Uterus (tissue), 4 donors: ENCODE data around the gene MGAT4A. TPM values are rescaled to one million over a fixed set of nuclear protein-coding genes. Genes with fewer than 3 reads are reported as not detected.
A peak's percentile ranks its signal among the peaks of the same experiment; 100 is the strongest.

Experiments used
- DNase-seq, 2 donors: peaks; one replicate each; pipeline ENCODE4 v3.0.0-alpha.2; 2019 to 2020
- H3K27ac ChIP-seq, 2 donors: fragments of 200-600 bp; sonication (generic); 1 replicate in 1 of 2; 2 replicates in 1 of 2; pipeline ENCODE4 v1.5.1; 2016 to 2018
- H3K27me3 ChIP-seq, 2 donors: fragments of 200-600 bp; sonication (generic); one replicate each; pipeline ENCODE4 v1.5.1; 2018 to 2019; ENCODE audit warnings: control low read depth in 1 of 2
- H3K36me3 ChIP-seq, 2 donors: fragments of 200-600 bp; sonication (generic); one replicate each; pipeline ENCODE4 v1.5.1; 2019; ENCODE audit warnings: control low read depth in 1 of 2
- H3K4me1 ChIP-seq, 2 donors: fragments of 200-600 bp; sonication (generic); one replicate each; pipeline ENCODE4 v1.5.1; 2018 to 2019; ENCODE audit warnings: control low read depth in 1 of 2
- H3K4me3 ChIP-seq, 2 donors: fragments of 200-600 bp; sonication (generic); 1 replicate in 1 of 2; 2 replicates in 1 of 2; pipeline ENCODE4 v1.5.1; 2018 to 2019; ENCODE audit warnings: mild to moderate bottlenecking in 1 of 2
- H3K9me3 ChIP-seq, 2 donors: fragments of 200-600 bp; sonication (generic); one replicate each; pipeline ENCODE4 v1.5.1; 2019; ENCODE audit warnings: control low read depth in 1 of 2
- POLR2A ChIP-seq, 2 donors: fragments of 450-650 bp; IDR thresholded peaks; one replicate each; pipeline ENCODE4 v1.6.1; 2016; ENCODE audit warnings: antibody characterized with exemption in 2 of 2, mild to moderate bottlenecking in 1 of 2, moderate library complexity in 1 of 2
- intact Hi-C: fragments of 100-400 bp; cut with DNase I; formaldehyde crosslinking; loops from one replicate; pipeline ENCODE4 v1.15.1; 2023; ENCODE audit warnings: low total_unique reads
- total RNA-seq, 4 donors: library from RNA; depleted of rRNA in 3 of 4; stranded (reverse); fragments of >200 nt in 3 of 4; gene quantifications; one replicate each; pipeline versions ENCODE4 v1.1.0 to v1.2.4, GENCODE V29; 2014 to 2023
- TF ChIP-seq, protein P1 (sequence below), 4 experiments: fragments of 200-600 bp in 2 of 4; fragments of 450-650 bp in 2 of 4; sonication (generic) in 2 of 4; IDR thresholded peaks; one replicate each; pipeline ENCODE4 v1.5.1; 2016 to 2019; ENCODE audit warnings: antibody characterized with exemption in 4 of 4, mild to moderate bottlenecking in 2 of 4, moderate library complexity in 1 of 4
- donor health status: DM: yes; HTN: yes; CAD: no.

The MGAT4A gene
- total RNA-seq, 4 donors from 2014 or later = 25.9 to 107 (median 52.9) TPM

DNA sequence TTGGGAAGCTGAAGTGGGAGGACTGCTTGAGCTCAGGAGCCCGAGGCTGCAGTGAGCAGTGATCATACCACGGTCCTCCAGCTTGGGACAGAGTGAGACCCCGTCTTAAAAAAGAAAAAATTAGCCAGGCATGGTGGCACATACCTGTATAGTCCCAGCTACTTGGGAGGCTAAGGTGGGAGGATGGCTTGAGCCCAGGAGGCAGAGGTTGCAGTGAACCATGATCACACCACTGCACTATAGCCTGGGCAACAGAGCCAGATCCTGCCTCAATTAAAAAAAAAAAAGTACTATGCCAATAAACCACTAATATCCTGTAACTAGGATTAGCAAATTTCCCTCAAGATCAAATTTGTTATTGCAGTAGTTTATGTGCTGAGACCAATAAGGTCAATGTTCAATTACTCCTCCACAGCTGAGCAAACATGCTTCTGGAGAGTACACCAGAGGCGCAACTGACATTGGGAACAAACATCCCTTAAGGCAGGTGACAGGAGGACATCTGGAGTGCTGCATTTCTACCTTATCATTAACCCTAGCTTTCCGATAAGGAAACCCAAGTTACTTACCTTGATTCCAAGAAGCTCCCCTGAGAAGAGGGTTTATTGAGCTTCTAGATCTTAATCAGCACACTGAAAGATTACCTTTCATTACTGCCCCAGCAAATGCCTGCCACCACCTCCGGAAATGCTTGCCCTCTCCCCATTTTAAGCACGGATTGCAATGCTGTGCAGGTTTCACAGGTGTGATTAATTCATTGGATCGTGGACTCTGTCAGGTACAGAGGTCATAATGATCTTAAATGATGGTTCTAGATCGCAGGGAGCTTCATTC lies 26.2 kb downstream of the MGAT4A start:
- DNase-seq = no peak
- no peaks in the 10 kb centered on the region for H3K27me3 ChIP-seq
- intact Hi-C loops = no loop called here
- peaks cover 0 to 3% of the 10 kb centered on the region in 2 donors for H3K4me1 ChIP-seq
- no peaks in the 10 kb centered on the region for H3K9me3 ChIP-seq
- H3K4me3 ChIP-seq = no peak overlapping the region
- TF ChIP-seq POLR2A (IDR thresholded peaks at IDR 0.05) = no peak
- TF ChIP-seq, protein P1, sequence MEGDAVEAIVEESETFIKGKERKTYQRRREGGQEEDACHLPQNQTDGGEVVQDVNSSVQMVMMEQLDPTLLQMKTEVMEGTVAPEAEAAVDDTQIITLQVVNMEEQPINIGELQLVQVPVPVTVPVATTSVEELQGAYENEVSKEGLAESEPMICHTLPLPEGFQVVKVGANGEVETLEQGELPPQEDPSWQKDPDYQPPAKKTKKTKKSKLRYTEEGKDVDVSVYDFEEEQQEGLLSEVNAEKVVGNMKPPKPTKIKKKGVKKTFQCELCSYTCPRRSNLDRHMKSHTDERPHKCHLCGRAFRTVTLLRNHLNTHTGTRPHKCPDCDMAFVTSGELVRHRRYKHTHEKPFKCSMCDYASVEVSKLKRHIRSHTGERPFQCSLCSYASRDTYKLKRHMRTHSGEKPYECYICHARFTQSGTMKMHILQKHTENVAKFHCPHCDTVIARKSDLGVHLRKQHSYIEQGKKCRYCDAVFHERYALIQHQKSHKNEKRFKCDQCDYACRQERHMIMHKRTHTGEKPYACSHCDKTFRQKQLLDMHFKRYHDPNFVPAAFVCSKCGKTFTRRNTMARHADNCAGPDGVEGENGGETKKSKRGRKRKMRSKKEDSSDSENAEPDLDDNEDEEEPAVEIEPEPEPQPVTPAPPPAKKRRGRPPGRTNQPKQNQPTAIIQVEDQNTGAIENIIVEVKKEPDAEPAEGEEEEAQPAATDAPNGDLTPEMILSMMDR (IDR thresholded peaks at IDR 0.05) = no peak
- no peak overlapping the region for H3K27ac ChIP-seq
- no peaks in the 10 kb centered on the region for H3K36me3 ChIP-seq

DNA sequence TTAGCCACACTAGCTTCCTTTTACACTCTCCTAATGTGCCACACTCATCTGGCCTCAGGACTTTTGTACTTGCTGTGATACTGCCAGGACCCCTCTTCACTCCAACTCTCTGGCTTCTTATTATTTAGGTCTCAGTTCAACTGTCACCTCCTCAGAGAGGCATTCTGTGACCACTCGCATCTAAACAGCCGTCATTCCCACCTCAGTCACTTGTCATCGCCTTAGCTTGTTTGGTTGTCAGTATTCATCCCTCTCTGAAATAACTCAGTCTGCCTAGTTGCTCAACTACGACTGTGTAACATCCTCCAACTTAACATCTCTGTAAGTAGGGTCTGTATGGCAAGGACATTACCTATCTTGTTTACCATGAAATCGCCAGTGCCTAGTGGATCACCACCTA lies 27.2 kb downstream of the MGAT4A start:
- no peak for TF ChIP-seq POLR2A (IDR thresholded peaks at IDR 0.05)
- TF ChIP-seq, protein P1 (IDR thresholded peaks at IDR 0.05) = no peak
- Histone ChIP-seq H3K27ac (peak overlapping the region; percentile 64 to 66), H3K27me3 (no peaks in the 10 kb centered on the region), H3K4me3 (no peak overlapping the region), H3K36me3 (no peaks in the 10 kb centered on the region), H3K4me1 (peaks cover 0 to 3% of the 10 kb centered on the region in 2 donors), H3K9me3 (no peaks in the 10 kb centered on the region)
- intact Hi-C loops = no loop called here
- no peak for DNase-seq

DNA sequence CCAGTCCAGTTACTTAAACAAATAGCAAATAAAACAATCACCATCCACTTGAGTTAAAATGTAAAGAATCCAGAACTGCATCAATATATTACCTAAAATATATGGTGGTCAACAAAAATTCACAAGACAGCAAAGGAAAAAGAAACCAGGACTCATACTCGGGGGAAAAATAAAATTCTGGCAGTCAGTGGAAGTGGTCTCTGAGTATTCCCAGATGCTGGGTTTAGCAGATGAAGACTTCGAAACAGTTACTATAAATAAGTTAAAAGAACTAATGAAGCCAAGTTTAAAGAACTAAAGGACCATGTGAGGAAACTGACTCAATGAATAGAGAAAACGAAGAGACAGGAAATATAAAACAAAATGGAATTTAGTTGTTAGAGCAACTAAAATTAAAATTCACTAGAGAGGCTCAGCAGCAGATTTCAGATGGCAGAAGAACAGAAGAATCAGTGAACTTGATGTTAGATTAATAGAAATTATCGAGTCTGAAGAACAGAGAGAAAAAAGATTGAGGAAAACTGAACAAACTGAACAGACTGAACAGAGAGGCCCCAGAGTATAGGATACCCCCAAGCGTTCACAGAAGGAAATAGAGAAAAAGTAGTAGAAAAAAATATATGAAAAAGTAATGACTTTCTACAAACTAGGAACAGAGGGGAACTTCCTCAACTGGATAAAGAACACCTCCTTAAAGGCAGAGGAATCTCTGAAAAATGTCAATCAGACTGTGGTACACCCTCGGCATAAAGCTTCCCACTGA lies 27.9 kb downstream of the MGAT4A start:
- H3K4me3 ChIP-seq = no peak overlapping the region
- no peak for DNase-seq
- no peaks in the 10 kb centered on the region for H3K27me3 ChIP-seq
- peaks cover 0 to 3% of the 10 kb centered on the region in 2 donors for H3K4me1 ChIP-seq
- intact Hi-C loops = no loop called here
- no peaks in the 10 kb centered on the region for H3K36me3 ChIP-seq
- peak overlapping the region; percentile 64 to 66 for H3K27ac ChIP-seq
- no peak for TF ChIP-seq POLR2A (IDR thresholded peaks at IDR 0.05)
- TF ChIP-seq, protein P1 (IDR thresholded peaks at IDR 0.05) = no peak
- H3K9me3 ChIP-seq = no peaks in the 10 kb centered on the region

DNA sequence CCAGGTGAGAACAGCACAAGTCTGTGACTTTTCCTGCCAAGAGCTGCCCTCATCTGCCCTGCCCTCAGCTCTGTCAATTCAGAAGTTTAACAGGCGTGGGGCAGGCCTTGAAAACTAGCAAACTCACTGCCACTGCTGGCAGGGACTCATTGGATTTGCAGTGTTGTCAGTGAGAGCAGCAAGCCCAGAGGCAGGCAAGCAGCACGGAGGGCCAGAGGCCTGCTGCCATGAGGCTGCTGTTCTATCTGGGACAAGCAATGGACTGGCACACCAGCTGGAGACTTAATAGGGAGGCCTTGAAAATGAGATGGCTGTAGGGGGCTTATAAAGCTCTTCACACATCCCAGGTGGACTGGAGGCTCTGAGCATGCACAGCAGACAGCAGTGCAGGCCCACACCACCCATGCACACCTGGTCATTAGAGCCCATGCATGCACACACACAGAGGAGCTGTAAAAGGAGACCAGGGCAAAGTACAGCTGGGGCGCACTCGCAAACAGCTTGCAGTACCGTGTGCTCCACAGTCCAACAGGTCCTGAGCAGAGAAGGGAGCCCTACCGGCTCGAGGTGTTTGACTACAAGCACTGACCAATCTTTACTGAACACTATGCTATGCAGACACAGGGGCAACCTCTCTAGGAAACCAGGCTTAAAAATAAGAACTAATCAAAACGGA lies 28.7 kb downstream of the MGAT4A start:
- no peaks in the 10 kb centered on the region for H3K9me3 ChIP-seq
- peaks cover 0 to 3% of the 10 kb centered on the region in 2 donors for H3K4me1 ChIP-seq
- H3K27me3 ChIP-seq = no peaks in the 10 kb centered on the region
- intact Hi-C loops = no loop called here
- no peak overlapping the region for H3K4me3 ChIP-seq
- peak overlapping the region; percentile 64 to 66 for H3K27ac ChIP-seq
- DNase-seq = no peak
- no peaks in the 10 kb centered on the region for H3K36me3 ChIP-seq
- TF ChIP-seq, protein P1 (IDR thresholded peaks at IDR 0.05) = no peak
- no peak for TF ChIP-seq POLR2A (IDR thresholded peaks at IDR 0.05)
